Measurements from ENCODE around the gene SULF2.

- TF ChIP-seq CTCF (IDR thresholded peaks at IDR 0.05; ENCODE audit: poor library complexity) = no peak
- TF ChIP-seq EZH2phosphoT487 (IDR thresholded peaks at IDR 0.05; ENCODE audit: low read depth, severe bottlenecking, unreplicated experiment) = no peak
Measured at GRCh38 chr20:47676219-47676721, 109.0 kb downstream of the SULF2 start.

All from hepatocyte (in vitro differentiated cells).